ENCODE data around the gene MYZAP. TPM values are rescaled to one million over a fixed set of nuclear protein-coding genes. Genes with fewer than 3 reads are reported as not detected.

MYZAP gene
- total and polyA plus RNA-seq, 2 experiments from 2014 or later = 1.0 to 1.5 TPM

DNA sequence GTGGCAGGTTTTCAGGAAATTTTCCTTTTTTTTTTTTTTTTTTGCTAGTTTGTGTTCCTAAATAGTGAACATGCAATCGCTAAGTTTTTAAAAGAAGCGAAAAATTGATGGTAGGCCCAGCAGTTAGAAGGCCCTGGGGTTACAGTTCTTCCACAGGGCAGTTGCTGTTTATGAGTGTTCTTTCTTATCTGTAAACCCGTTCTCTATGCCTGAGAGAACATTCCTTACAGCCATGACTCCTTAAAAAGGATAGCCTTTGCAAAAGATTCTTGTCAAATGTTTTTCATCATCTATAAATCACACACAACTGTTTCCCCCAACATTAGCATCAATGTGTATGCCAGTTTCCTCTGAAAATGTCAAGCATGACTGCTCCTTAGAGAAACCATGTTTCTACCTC is 23.8 kb upstream of the MYZAP start:
- DNase-seq (ENCODE audit: low spot score) (no peak), ATAC-seq (no peak)
- Mint-ChIP-seq H3K4me1 (peaks cover 15% of the 10 kb centered on the region), H3K4me3 (no peak overlapping the region), H3K36me3 (ENCODE audit: low read depth) (no peaks in the 10 kb centered on the region), H3K27ac (no peak overlapping the region), H3K9me3 (no peaks in the 10 kb centered on the region), H3K27me3 (ENCODE audit: insufficient read depth, low read depth, poor library complexity) (peaks cover 1% of the 10 kb centered on the region)
- Histone ChIP-seq H3K27ac (ENCODE audit: low read depth) (no peak overlapping the region), H3F3A (replicated peaks; ENCODE audit: low read depth) (no peaks in the 10 kb centered on the region), H2AFZ (no peak overlapping the region), H3K4me1 (ENCODE audit: insufficient read depth) (peaks cover 7% of the 10 kb centered on the region; the same call in 1 of the 2 replicates), H3K79me2 (replicated peaks; ENCODE audit: insufficient read depth) (no peaks in the 10 kb centered on the region), H3K4me3 (no peak overlapping the region), H3K27me3 (ENCODE audit: insufficient read depth) (no peaks in the 10 kb centered on the region), H3K4me2 (no peak overlapping the region), H4K20me1 (replicated peaks; ENCODE audit: insufficient read depth) (no peaks in the 10 kb centered on the region), H3K36me3 (ENCODE audit: insufficient read depth) (no peaks in the 10 kb centered on the region), H3K9me2 (ENCODE audit: insufficient read depth) (no peaks in the 10 kb centered on the region)
- TF ChIP-seq ZNF331 (CRISPR knock-in tag; IDR thresholded peaks at IDR 0.05; ENCODE audit: low read depth) (no peak), STAT1 (IDR thresholded peaks at IDR 0.05; ENCODE audit: unreplicated experiment) (no peak), JUNB (IDR thresholded peaks at IDR 0.05; ENCODE audit: unreplicated experiment) (no peak), CREB1 (CRISPR knock-in tag; IDR thresholded peaks at IDR 0.05; ENCODE audit: low read depth) (no peak), EZH2phosphoT487 (IDR thresholded peaks at IDR 0.05; ENCODE audit: unreplicated experiment) (no peak), EZH2 (IDR thresholded peaks at IDR 0.05; ENCODE audit: low read depth, unreplicated experiment) (no peak), NANOG (IDR thresholded peaks at IDR 0.05; ENCODE audit: borderline replicate concordance) (no peak), ZNF462 (CRISPR knock-in tag; IDR thresholded peaks at IDR 0.05) (no peak), ZNF114 (CRISPR knock-in tag; IDR thresholded peaks at IDR 0.05) (no peak)
